ENCODE data around the gene TBX2. TPM values are rescaled to one million over a fixed set of nuclear protein-coding genes. Genes with fewer than 3 reads are reported as not detected.

TBX2 gene
- total and polyA plus RNA-seq, 2 donors (not counting 1 experiment from before 2014, with no cell fraction given): 40.5 to 148 TPM

DNA sequence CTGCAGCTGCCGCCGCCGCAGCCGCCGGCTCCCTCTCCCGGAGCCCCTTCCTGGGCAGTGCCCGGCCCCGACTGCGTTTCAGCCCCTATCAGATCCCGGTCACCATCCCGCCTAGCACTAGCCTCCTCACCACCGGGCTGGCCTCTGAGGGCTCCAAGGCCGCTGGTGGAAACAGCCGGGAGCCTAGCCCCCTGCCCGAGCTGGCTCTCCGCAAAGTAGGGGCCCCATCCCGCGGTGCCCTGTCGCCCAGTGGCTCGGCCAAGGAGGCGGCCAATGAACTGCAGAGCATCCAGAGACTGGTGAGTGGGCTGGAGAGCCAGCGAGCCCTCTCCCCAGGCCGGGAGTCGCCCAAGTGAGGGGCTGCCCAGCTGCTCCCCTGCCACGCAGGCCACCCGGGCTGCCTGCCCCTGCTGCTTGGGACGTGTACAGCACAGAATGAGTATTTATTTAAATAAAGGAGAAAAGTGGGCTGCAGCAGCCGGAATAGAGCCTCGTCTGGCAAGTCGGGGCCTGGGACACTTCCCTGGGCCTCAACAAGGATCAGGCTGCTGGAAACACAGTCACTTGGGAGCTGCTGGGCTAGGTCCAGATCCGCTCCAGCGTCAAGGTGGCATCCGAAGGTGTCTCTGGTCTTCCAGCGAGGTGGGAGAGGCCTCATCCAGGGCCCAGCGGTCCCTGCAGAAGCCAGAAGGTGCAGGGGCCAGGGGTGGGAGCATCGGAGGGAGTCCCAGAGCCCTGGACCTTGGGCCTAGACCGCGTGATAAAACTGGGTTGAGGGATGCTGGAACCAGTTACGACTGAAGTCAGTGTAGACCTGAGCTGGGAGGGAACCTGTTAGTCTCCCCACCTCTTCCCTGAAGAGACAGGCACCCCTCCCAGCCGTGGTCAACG, 8.8 kb downstream of the TBX2 start:
- Histone ChIP-seq H3K79me2 (ENCODE audit: control insufficient read depth, insufficient read depth, low read length) (peaks cover 77% of the 10 kb centered on the region), H3K4me2 (ENCODE audit: extremely low read depth, insufficient read depth, low read length) (peak overlapping the region; percentile 100), H4K20me1 (ENCODE audit: control insufficient read depth, extremely low read depth, insufficient read depth, low read length) (no peaks in the 10 kb centered on the region)

DNA sequence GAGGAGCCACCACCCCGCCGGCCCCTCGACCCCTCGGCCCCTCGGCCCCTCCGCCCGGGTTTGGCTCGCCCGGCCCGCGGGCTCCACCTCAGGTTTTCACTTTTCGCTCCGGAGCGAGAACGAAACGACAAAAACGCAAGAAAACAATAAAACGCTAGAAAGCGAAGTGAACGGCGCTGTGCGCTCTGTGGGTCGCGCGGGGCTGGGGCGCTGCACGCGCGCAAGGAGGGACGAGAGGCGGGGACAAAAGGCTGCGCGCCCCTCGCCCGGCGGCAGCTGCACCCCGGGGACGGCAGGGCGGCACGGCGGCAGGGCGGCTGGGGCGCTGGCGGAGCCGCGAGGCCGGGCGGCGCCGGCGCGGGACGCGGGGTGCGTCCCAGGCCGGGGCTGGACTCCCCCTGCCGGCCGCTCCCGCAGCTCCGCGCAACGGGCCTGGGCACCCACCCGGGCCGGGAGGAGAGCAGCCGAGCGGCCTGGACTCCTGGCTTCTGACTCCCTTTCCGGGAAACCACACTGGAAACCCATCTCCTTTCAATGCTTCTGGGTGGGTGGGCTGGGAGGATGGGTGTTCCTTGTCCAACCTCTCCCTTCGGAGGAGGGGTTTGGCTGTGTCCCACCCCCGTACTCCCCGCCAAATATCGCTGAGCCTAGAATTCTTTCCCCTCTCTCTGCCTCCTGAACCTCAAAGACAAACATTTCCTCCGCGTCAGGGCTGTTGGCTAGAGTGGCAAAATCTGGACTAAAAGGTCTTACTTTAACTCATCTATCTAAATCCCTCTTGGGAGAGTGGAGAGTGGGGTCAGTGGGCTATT, 9.9 kb downstream of the TBX2 start:
- Histone ChIP-seq H3K27ac (ENCODE audit: insufficient read depth, low read length) (peak overlapping the region; percentile 95), H3K4me1 (ENCODE audit: control insufficient read depth, extremely low read depth, insufficient read depth, low read length) (peaks cover 24% of the 10 kb centered on the region), H3K9me3 (ENCODE audit: control insufficient read depth, insufficient read depth, low read depth, low read length) (no peaks in the 10 kb centered on the region), H3K9ac (ENCODE audit: insufficient read depth, low read length) (peak overlapping the region; percentile 81), H3K4me2 (ENCODE audit: extremely low read depth, insufficient read depth, low read length) (peak overlapping the region; percentile 100), H3K4me3 (replicated peaks in 1 of 4; ENCODE audit: control extremely low read depth in 1 of 4, insufficient read depth in 1 of 4, low read depth in 3 of 4, low read length in 4 of 4) (peak overlapping the region; percentile 75 to 100 (median 88)), H3K27me3 (ENCODE audit: control insufficient read depth, insufficient read depth, low read length) (no peaks in the 10 kb centered on the region), H2AFZ (ENCODE audit: low read length) (no peak overlapping the region), H3K36me3 (ENCODE audit: control insufficient read depth, insufficient read depth, low read length) (peaks cover 41% of the 10 kb centered on the region), H4K20me1 (ENCODE audit: control insufficient read depth, extremely low read depth, insufficient read depth, low read length) (no peaks in the 10 kb centered on the region), H3K79me2 (ENCODE audit: control insufficient read depth, insufficient read depth, low read length) (peaks cover 75% of the 10 kb centered on the region)
- TF ChIP-seq EZH2 (IDR thresholded peaks at IDR 0.05; ENCODE audit: low read length, missing control alignments): no peak
- TF ChIP-seq, protein P1, sequence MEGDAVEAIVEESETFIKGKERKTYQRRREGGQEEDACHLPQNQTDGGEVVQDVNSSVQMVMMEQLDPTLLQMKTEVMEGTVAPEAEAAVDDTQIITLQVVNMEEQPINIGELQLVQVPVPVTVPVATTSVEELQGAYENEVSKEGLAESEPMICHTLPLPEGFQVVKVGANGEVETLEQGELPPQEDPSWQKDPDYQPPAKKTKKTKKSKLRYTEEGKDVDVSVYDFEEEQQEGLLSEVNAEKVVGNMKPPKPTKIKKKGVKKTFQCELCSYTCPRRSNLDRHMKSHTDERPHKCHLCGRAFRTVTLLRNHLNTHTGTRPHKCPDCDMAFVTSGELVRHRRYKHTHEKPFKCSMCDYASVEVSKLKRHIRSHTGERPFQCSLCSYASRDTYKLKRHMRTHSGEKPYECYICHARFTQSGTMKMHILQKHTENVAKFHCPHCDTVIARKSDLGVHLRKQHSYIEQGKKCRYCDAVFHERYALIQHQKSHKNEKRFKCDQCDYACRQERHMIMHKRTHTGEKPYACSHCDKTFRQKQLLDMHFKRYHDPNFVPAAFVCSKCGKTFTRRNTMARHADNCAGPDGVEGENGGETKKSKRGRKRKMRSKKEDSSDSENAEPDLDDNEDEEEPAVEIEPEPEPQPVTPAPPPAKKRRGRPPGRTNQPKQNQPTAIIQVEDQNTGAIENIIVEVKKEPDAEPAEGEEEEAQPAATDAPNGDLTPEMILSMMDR (conservative IDR thresholded peaks at IDR 0.05 in 1 of 2, IDR thresholded peaks at IDR 0.05 in 1 of 2; ENCODE audit: low read depth in 1 of 2, low read length in 2 of 2): peak; percentile 15 to 23
- DNase-seq (ENCODE audit: low read depth in 2 of 2): peak; percentile 70 to 89

More for the DNA sequence above, 8.8 kb downstream of the TBX2 start:
- H3K4me1 ChIP-seq (ENCODE audit: control insufficient read depth, extremely low read depth, insufficient read depth, low read length): peaks cover 19% of the 10 kb centered on the region
- no peaks in the 10 kb centered on the region for H3K9me3 ChIP-seq (ENCODE audit: control insufficient read depth, insufficient read depth, low read depth, low read length)
- peak overlapping the region; percentile 81 for H3K9ac ChIP-seq (ENCODE audit: insufficient read depth, low read length)
- peak in 1 of 2 donors; percentile 57 for DNase-seq (ENCODE audit: low read depth in 2 of 2)
- H2AFZ ChIP-seq (ENCODE audit: low read length): no peak overlapping the region
- no peaks in the 10 kb centered on the region for H3K27me3 ChIP-seq (ENCODE audit: control insufficient read depth, insufficient read depth, low read length)
- H3K36me3 ChIP-seq (ENCODE audit: control insufficient read depth, insufficient read depth, low read length): peaks cover 52% of the 10 kb centered on the region
- peak overlapping the region; percentile 75 to 100 (median 88) for H3K4me3 ChIP-seq (replicated peaks in 1 of 4; ENCODE audit: control extremely low read depth in 1 of 4, insufficient read depth in 1 of 4, low read depth in 3 of 4, low read length in 4 of 4)
- H3K27ac ChIP-seq (ENCODE audit: insufficient read depth, low read length): peak overlapping the region; percentile 95
- no peak for TF ChIP-seq EZH2 (IDR thresholded peaks at IDR 0.05; ENCODE audit: low read length, missing control alignments)
- TF ChIP-seq, protein P1 (conservative IDR thresholded peaks at IDR 0.05 in 1 of 2, IDR thresholded peaks at IDR 0.05 in 1 of 2; ENCODE audit: low read depth in 1 of 2, low read length in 2 of 2): no peak
